Thoracic aorta (tissue), 2 donors: ENCODE data around the gene CMIP. TPM values are rescaled to one million over a fixed set of nuclear protein-coding genes. Genes with fewer than 3 reads are reported as not detected.

ENCODE experiments used
- ATAC-seq: fragments of 150-250 bp; one replicate; pipeline ENCODE4 v1.8.0; 2017; ENCODE audit warnings: low read depth; ENCODE audit not compliant: insufficient number of reproducible peaks, low FRiP score
- DNase-seq: peaks from one replicate; pipeline ENCODE4 v3.0.0-alpha.2; 2020; ENCODE audit warnings: low spot score
- H3K27ac ChIP-seq, 2 donors: fragments of 200-600 bp; sonication (generic); 1 replicate in 1 of 2; 2 replicates in 1 of 2; pipeline ENCODE4 v1.5.1; 2016; ENCODE audit warnings: mild to moderate bottlenecking in 2 of 2, moderate library complexity in 2 of 2
- H3K27me3 ChIP-seq: fragments of 200-600 bp; sonication (generic); replicated peaks from 2 replicates; pipeline ENCODE4 v1.6.0; 2016; ENCODE audit warnings: mild to moderate bottlenecking; ENCODE audit not compliant: insufficient read depth
- H3K36me3 ChIP-seq: fragments of 200-600 bp; sonication (generic); one replicate; pipeline ENCODE4 v1.5.1; 2016
- H3K4me1 ChIP-seq, 2 donors: fragments of 200-600 bp; sonication (generic); 1 replicate in 1 of 2; 2 replicates in 1 of 2; pipeline versions ENCODE4 v1.5.1 to v1.6.0; 2016; ENCODE audit warnings: low read depth in 2 of 2, mild to moderate bottlenecking in 1 of 2; ENCODE audit not compliant: control insufficient read depth in 1 of 2
- H3K4me3 ChIP-seq: fragments of 200-600 bp; sonication (generic); 2 replicates; pipeline ENCODE4 v1.5.1; 2016; ENCODE audit warnings: mild to moderate bottlenecking
- H3K9me3 ChIP-seq: fragments of 200-600 bp; sonication (generic); 2 replicates; pipeline ENCODE4 v1.5.1; 2016
- total RNA-seq, 2 donors: library from RNA; depleted of rRNA; stranded (reverse); fragments of >200 nt; gene quantifications; one replicate each; pipeline versions ENCODE4 v1.1.0 to v1.2.3, GENCODE V29; 2016
- TF ChIP-seq, protein P1 (sequence below): fragments of 200-600 bp; sonication (generic); IDR thresholded peaks from one replicate; pipeline ENCODE4 v1.5.1; 2019; ENCODE audit warnings: antibody characterized with exemption

CMIP gene
- total RNA-seq, 2 donors from 2014 or later: 20.8 to 46.8 TPM

DNA sequence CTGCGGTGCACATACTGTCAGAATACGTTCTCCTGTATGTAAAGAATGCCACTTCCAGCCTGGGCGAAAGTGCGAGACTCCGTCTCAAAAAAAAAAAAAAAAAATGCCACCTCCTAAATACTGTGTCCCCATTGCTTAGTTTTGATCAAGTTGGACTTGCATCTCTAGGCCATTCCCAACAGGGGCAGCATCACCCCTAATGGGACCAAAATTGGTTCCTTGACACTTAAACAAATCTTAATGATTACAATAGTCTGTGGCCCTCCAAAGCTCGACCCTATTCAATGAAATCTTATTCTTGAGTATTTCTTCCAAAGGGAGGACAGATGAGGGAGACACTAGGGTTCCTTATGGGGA lies 179.8 kb downstream of the CMIP start:
- ATAC-seq: no peak
- no peak overlapping the region for H3K27ac ChIP-seq
- no peaks in the 10 kb centered on the region for H3K36me3 ChIP-seq
- H3K9me3 ChIP-seq: no peaks in the 10 kb centered on the region
- no peak for DNase-seq
- TF ChIP-seq, protein P1, sequence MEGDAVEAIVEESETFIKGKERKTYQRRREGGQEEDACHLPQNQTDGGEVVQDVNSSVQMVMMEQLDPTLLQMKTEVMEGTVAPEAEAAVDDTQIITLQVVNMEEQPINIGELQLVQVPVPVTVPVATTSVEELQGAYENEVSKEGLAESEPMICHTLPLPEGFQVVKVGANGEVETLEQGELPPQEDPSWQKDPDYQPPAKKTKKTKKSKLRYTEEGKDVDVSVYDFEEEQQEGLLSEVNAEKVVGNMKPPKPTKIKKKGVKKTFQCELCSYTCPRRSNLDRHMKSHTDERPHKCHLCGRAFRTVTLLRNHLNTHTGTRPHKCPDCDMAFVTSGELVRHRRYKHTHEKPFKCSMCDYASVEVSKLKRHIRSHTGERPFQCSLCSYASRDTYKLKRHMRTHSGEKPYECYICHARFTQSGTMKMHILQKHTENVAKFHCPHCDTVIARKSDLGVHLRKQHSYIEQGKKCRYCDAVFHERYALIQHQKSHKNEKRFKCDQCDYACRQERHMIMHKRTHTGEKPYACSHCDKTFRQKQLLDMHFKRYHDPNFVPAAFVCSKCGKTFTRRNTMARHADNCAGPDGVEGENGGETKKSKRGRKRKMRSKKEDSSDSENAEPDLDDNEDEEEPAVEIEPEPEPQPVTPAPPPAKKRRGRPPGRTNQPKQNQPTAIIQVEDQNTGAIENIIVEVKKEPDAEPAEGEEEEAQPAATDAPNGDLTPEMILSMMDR: no peak
- H3K4me3 ChIP-seq: no peak overlapping the region
- no peaks in the 10 kb centered on the region for H3K27me3 ChIP-seq
- peaks cover 4 to 19% of the 10 kb centered on the region in 2 donors for H3K4me1 ChIP-seq

DNA sequence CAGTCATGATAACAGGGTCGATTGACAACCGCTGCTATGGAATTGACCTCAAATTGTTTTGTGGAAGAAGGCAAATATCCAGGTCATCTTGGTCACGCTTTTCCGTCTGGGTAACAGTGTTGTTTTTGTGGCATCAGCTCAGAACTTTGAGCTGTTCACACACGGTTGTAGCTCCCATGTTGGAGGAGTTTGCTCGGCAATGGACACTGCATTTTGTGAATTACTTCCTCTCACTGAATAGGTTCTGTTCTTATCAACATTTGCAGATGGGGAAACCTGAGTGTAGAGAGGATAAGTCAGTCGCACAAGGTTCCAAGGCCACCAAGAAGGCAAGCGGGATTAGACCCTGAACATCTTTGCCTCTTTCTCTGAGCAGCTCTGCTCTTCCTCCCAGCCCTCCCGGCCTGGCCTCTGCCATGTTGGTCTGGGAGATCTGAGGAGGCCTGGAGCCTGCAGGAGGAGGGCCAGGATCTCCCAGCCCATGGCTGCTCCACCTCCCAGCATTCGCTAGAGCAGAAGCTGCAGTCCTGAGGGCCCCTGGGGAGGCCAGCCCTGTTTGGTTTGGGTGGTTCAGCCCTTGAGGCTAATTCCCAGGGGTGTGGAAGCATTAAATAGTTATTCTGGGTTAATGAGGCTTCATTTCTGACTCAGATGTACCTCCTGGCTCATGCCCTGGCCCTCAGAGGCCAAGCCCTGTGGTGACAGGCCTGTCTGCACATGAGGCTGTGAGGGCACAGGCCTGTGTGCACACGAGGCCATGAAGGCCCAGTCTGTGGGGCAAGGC lies 180.3 kb downstream of the CMIP start:
- Histone ChIP-seq H3K27me3 (no peaks in the 10 kb centered on the region), H3K4me3 (no peak overlapping the region), H3K36me3 (no peaks in the 10 kb centered on the region), H3K27ac (peak overlapping the region in 1 of 2 donors; percentile 3), H3K4me1 (peaks cover 4 to 19% of the 10 kb centered on the region in 2 donors), H3K9me3 (no peaks in the 10 kb centered on the region)
- DNase-seq (no peak), ATAC-seq (no peak)
- TF ChIP-seq, protein P1: no peak

DNA sequence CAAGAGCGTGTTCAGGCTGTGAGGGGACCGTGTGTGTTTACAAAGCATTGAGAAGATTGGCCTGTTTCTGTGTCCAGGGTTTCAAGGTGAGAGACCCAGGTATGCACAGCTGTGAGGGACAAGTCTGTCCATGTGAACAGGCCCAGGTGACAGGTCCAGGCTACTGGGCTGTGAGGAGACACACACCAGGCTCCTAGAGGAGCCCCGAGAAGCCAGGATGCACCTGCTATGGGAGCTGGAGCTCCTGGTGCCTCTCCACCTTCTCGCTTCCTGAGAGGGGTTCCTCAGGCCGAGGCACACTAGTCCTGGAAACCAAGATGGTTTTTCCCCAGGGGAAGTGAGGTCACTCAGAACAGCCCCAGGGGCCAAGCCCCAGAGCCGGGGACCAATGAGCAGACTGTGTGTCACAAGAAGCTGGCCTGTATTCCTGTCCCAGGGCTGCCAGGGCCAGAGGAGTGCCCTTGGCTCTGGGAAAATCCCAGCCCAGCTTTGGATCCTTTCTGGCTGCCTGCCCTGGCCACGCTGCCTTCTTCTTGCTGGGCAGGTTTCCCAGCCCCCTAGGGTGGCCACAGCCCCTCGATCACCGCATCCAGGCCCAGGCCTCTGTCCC lies 181.0 kb downstream of the CMIP start:
- DNase-seq (no peak), ATAC-seq (no peak)
- TF ChIP-seq, protein P1: no peak
- no peak overlapping the region for H3K4me3 ChIP-seq
- no peaks in the 10 kb centered on the region for H3K9me3 ChIP-seq
- H3K36me3 ChIP-seq: no peaks in the 10 kb centered on the region
- peak overlapping the region in 1 of 2 donors; percentile 3 for H3K27ac ChIP-seq
- peaks cover 4 to 19% of the 10 kb centered on the region in 2 donors for H3K4me1 ChIP-seq
- H3K27me3 ChIP-seq: no peaks in the 10 kb centered on the region

GRCh38 chr16:81626181-81626674 lies 181.6 kb downstream of the CMIP start:
- Histone ChIP-seq H3K4me3 (no peak overlapping the region), H3K36me3 (no peaks in the 10 kb centered on the region), H3K9me3 (no peaks in the 10 kb centered on the region), H3K27ac (no peak overlapping the region), H3K27me3 (no peaks in the 10 kb centered on the region), H3K4me1 (peaks cover 4 to 19% of the 10 kb centered on the region in 2 donors)
- DNase-seq (no peak), ATAC-seq (no peak)
- TF ChIP-seq, protein P1: no peak

- H3K4me3 ChIP-seq: no peak overlapping the region
- no peaks in the 10 kb centered on the region for H3K9me3 ChIP-seq
- H3K36me3 ChIP-seq: no peaks in the 10 kb centered on the region
- H3K27ac ChIP-seq: no peak overlapping the region
- ATAC-seq: no peak
- DNase-seq: no peak
- no peaks in the 10 kb centered on the region for H3K27me3 ChIP-seq
- H3K4me1 ChIP-seq: peaks cover 4 to 19% of the 10 kb centered on the region in 2 donors
- TF ChIP-seq, protein P1: no peak
Observed at GRCh38 chr16:81627024-81627423, 182.4 kb downstream of the CMIP start.
